Naive B cell (primary cell): ENCODE data around the gene C4BPB. TPM values are rescaled to one million over a fixed set of nuclear protein-coding genes. Genes with fewer than 3 reads are reported as not detected.

Source experiments
- ATAC-seq, 2 donors: fragments of 150-1000 bp; cut with Tn5 transposase; 2 replicates each; pipeline ENCODE4 v1.10.0; 2021; ENCODE audit warnings: low read depth in 2 of 2, mild to moderate bottlenecking in 2 of 2, moderate library complexity in 2 of 2
- DNase-seq: peaks from one replicate; pipeline ENCODE4 v3.0.0; 2022
- H3K27ac Mint-ChIP-seq, 6 donors: one replicate each; pipeline ENCODE4 v1.8.0; 2020 to 2022; ENCODE audit warnings: mild to moderate bottlenecking in 6 of 6, mixed read lengths in 6 of 6, moderate library complexity in 5 of 6, inconsistent platforms in 2 of 6
- H3K27me3 Mint-ChIP-seq, 3 donors: one replicate each; pipeline ENCODE4 v1.8.0; 2021 to 2022; ENCODE audit warnings: mixed read lengths in 3 of 3, mild to moderate bottlenecking in 1 of 3
- H3K36me3 Mint-ChIP-seq, 2 donors: one replicate each; pipeline ENCODE4 v1.8.0; 2020 to 2022; ENCODE audit warnings: mixed read lengths in 2 of 2, inconsistent platforms in 1 of 2, mild to moderate bottlenecking in 1 of 2
- H3K4me1 Mint-ChIP-seq, 3 donors: one replicate each; pipeline ENCODE4 v1.8.0; 2020 to 2022; ENCODE audit warnings: mixed read lengths in 3 of 3, inconsistent platforms in 1 of 3, mild to moderate bottlenecking in 1 of 3, moderate library complexity in 1 of 3
- H3K4me3 Mint-ChIP-seq, 8 donors: one replicate each; pipeline ENCODE4 v1.8.0; 2020 to 2022; ENCODE audit warnings: mild to moderate bottlenecking in 8 of 8, mixed read lengths in 8 of 8, moderate library complexity in 8 of 8, inconsistent platforms in 2 of 8
- H3K9me3 Mint-ChIP-seq, 7 donors: one replicate each; pipeline ENCODE4 v1.8.0; 2020 to 2022; ENCODE audit warnings: mixed read lengths in 7 of 7, mild to moderate bottlenecking in 5 of 7, inconsistent platforms in 2 of 7, moderate library complexity in 1 of 7
- polyA plus RNA-seq, 6 donors: library from polyadenylated mRNA; unstranded; fragments of 300-500 nt; fragmentation: Illumina TruSeq; gene quantifications; one replicate each; pipeline ENCODE4 v1.2.3, GENCODE V29; 2021; ENCODE audit warnings: low read depth in 6 of 6

The C4BPB gene
- polyA plus RNA-seq, 6 donors from 2014 or later = 0.23 TPM; not detected in 5

GRCh38 chr1:207103892-207104373 lies 15.3 kb downstream of the C4BPB start, which contains the start of gene C4BPA:
Gene C4BPA (plus strand): TSS chr1:207104233. CDS start chr1:207113026, 8,793 bp downstream.
- Mint-ChIP-seq H3K27ac (no peak within 1 kb of the TSS), H3K36me3 (no peaks in the 10 kb centered on the region), H3K9me3 (peaks cover 0 to 2% (median 0%) of the 10 kb centered on the region in 7 donors), H3K4me1 (no peaks in the 10 kb centered on the region), H3K27me3 (peaks cover 19 to 33% (median 22%) of the 10 kb centered on the region in 3 donors), H3K4me3 (no peak within 1 kb of the TSS)
- no peak for DNase-seq
- no peak for ATAC-seq

- ATAC-seq = no peak
- H3K27ac Mint-ChIP-seq = peak overlapping the region in 1 of 6 donors; percentile 53
- H3K4me3 Mint-ChIP-seq = no peak overlapping the region
- no peaks in the 10 kb centered on the region for H3K4me1 Mint-ChIP-seq
- H3K27me3 Mint-ChIP-seq = peaks cover 19 to 24% (median 20%) of the 10 kb centered on the region in 3 donors
- H3K9me3 Mint-ChIP-seq = no peaks in the 10 kb centered on the region
- H3K36me3 Mint-ChIP-seq = no peaks in the 10 kb centered on the region
- no peak for DNase-seq
Observed at GRCh38 chr1:207109004-207109403, 20.3 kb downstream of the C4BPB start.

GRCh38 chr1:207112616-207113296 lies 24.1 kb downstream of the C4BPB start:
- Mint-ChIP-seq H3K9me3 (no peaks in the 10 kb centered on the region), H3K4me3 (peak overlapping the region in 1 of 8 donors; percentile 2), H3K4me1 (no peaks in the 10 kb centered on the region), H3K27ac (peak overlapping the region in 1 of 6 donors; percentile 77), H3K36me3 (no peaks in the 10 kb centered on the region), H3K27me3 (peaks cover 16 to 19% (median 19%) of the 10 kb centered on the region in 3 donors)
- ATAC-seq = no peak
- DNase-seq = no peak

- H3K4me1 Mint-ChIP-seq = no peaks in the 10 kb centered on the region
- H3K4me3 Mint-ChIP-seq = no peak overlapping the region
- H3K27ac Mint-ChIP-seq = no peak overlapping the region
- ATAC-seq = no peak
- H3K36me3 Mint-ChIP-seq = no peaks in the 10 kb centered on the region
- no peak for DNase-seq
- peaks cover 7 to 10% (median 9%) of the 10 kb centered on the region in 3 donors for H3K27me3 Mint-ChIP-seq
- H3K9me3 Mint-ChIP-seq = peaks cover 0 to 2% (median 0%) of the 10 kb centered on the region in 7 donors
Observed at GRCh38 chr1:207115269-207115668, 26.6 kb downstream of the C4BPB start.

GRCh38 chr1:207124389-207124788 lies 35.7 kb downstream of the C4BPB start:
- peaks cover 21 to 38% of the 10 kb centered on the region in 2 donors for H3K36me3 Mint-ChIP-seq
- no peaks in the 10 kb centered on the region for H3K4me1 Mint-ChIP-seq
- DNase-seq (no peak), ATAC-seq (no peak)
- H3K27ac Mint-ChIP-seq = no peak overlapping the region
- peaks cover 15 to 20% (median 20%) of the 10 kb centered on the region in 3 donors for H3K27me3 Mint-ChIP-seq
- H3K4me3 Mint-ChIP-seq = no peak overlapping the region
- H3K9me3 Mint-ChIP-seq = peaks cover 13 to 48% (median 31%) of the 10 kb centered on the region in 7 donors

- no peak for ATAC-seq
- H3K9me3 Mint-ChIP-seq = peaks cover 24 to 74% (median 48%) of the 10 kb centered on the region in 7 donors
- peaks cover 7 to 13% (median 10%) of the 10 kb centered on the region in 3 donors for H3K27me3 Mint-ChIP-seq
- no peak overlapping the region for H3K4me3 Mint-ChIP-seq
- peak overlapping the region in 1 of 6 donors; percentile 18 for H3K27ac Mint-ChIP-seq
- peaks cover 31 to 48% of the 10 kb centered on the region in 2 donors for H3K36me3 Mint-ChIP-seq
- no peak for DNase-seq
- no peaks in the 10 kb centered on the region for H3K4me1 Mint-ChIP-seq
Observed at GRCh38 chr1:207128336-207128921, 39.8 kb downstream of the C4BPB start.

- no peak overlapping the region for H3K27ac Mint-ChIP-seq
- no peak for ATAC-seq
- DNase-seq = no peak
- H3K4me3 Mint-ChIP-seq = no peak overlapping the region
- H3K4me1 Mint-ChIP-seq = no peaks in the 10 kb centered on the region
- H3K36me3 Mint-ChIP-seq = peaks cover 31 to 48% of the 10 kb centered on the region in 2 donors
- H3K27me3 Mint-ChIP-seq = peaks cover 5 to 11% (median 5%) of the 10 kb centered on the region in 3 donors
- H3K9me3 Mint-ChIP-seq = peaks cover 24 to 74% (median 48%) of the 10 kb centered on the region in 7 donors
Observed at GRCh38 chr1:207129053-207129452, 40.4 kb downstream of the C4BPB start.

- peaks cover 24 to 65% (median 45%) of the 10 kb centered on the region in 7 donors for H3K9me3 Mint-ChIP-seq
- no peaks in the 10 kb centered on the region for H3K27me3 Mint-ChIP-seq
Observed at GRCh38 chr1:207130252-207131036, 41.8 kb downstream of the C4BPB start.

GRCh38 chr1:207131163-207131562 lies 42.5 kb downstream of the C4BPB start:
- peaks cover 27 to 38% of the 10 kb centered on the region in 2 donors for H3K36me3 Mint-ChIP-seq
- H3K9me3 Mint-ChIP-seq = peaks cover 24 to 59% (median 39%) of the 10 kb centered on the region in 7 donors
- no peak overlapping the region for H3K27ac Mint-ChIP-seq
- DNase-seq (no peak), ATAC-seq (no peak)
- no peaks in the 10 kb centered on the region for H3K27me3 Mint-ChIP-seq
- peaks cover 0 to 9% (median 8%) of the 10 kb centered on the region in 3 donors for H3K4me1 Mint-ChIP-seq
- H3K4me3 Mint-ChIP-seq = no peak overlapping the region

More at GRCh38 chr1:207130252-207131036, 41.8 kb downstream of the C4BPB start:
- Mint-ChIP-seq H3K4me3 (no peak overlapping the region), H3K27ac (no peak overlapping the region), H3K36me3 (peaks cover 29 to 40% of the 10 kb centered on the region in 2 donors), H3K4me1 (peaks cover 0 to 9% (median 8%) of the 10 kb centered on the region in 3 donors)
- no peak for DNase-seq
- ATAC-seq = no peak

- Mint-ChIP-seq H3K9me3 (peaks cover 10 to 29% (median 17%) of the 10 kb centered on the region in 7 donors), H3K27ac (peak overlapping the region in 1 of 6 donors; percentile 14), H3K4me3 (no peak overlapping the region), H3K4me1 (peaks cover 0 to 9% (median 8%) of the 10 kb centered on the region in 3 donors), H3K36me3 (peaks cover 9 to 20% of the 10 kb centered on the region in 2 donors), H3K27me3 (peaks cover 0 to 7% (median 0%) of the 10 kb centered on the region in 3 donors)
- DNase-seq (no peak), ATAC-seq (no peak)
Observed at GRCh38 chr1:207134581-207134980, 45.9 kb downstream of the C4BPB start.

- no peak overlapping the region for H3K4me3 Mint-ChIP-seq
- no peak overlapping the region for H3K27ac Mint-ChIP-seq
- DNase-seq (no peak), ATAC-seq (no peak)
- H3K27me3 Mint-ChIP-seq = peaks cover 0 to 15% (median 4%) of the 10 kb centered on the region in 3 donors
- peaks cover 0 to 7% of the 10 kb centered on the region in 2 donors for H3K36me3 Mint-ChIP-seq
- peaks cover 0 to 5% (median 4%) of the 10 kb centered on the region in 3 donors for H3K4me1 Mint-ChIP-seq
- peaks cover 0 to 6% (median 1%) of the 10 kb centered on the region in 7 donors for H3K9me3 Mint-ChIP-seq
Observed at GRCh38 chr1:207139616-207140015, 51.0 kb downstream of the C4BPB start.

- H3K36me3 Mint-ChIP-seq = peaks cover 0 to 7% of the 10 kb centered on the region in 2 donors
- no peak for ATAC-seq
Observed at GRCh38 chr1:207140536-207140935, 51.9 kb downstream of the C4BPB start.

More at GRCh38 chr1:207140536-207140935, 51.9 kb downstream of the C4BPB start:
- Mint-ChIP-seq H3K27ac (no peak overlapping the region), H3K9me3 (peaks cover 0 to 5% (median 1%) of the 10 kb centered on the region in 7 donors), H3K27me3 (peaks cover 0 to 15% (median 7%) of the 10 kb centered on the region in 3 donors), H3K4me1 (no peaks in the 10 kb centered on the region), H3K4me3 (no peak overlapping the region)
- DNase-seq = no peak
